ENCODE results near the gene PACRG. TPM values are rescaled to one million over a fixed set of nuclear protein-coding genes. Genes with fewer than 3 reads are reported as not detected.

Gene PACRG
- total and polyA plus RNA-seq, 4 donors: 0.47 to 3.8 (median 2.4) TPM

DNA sequence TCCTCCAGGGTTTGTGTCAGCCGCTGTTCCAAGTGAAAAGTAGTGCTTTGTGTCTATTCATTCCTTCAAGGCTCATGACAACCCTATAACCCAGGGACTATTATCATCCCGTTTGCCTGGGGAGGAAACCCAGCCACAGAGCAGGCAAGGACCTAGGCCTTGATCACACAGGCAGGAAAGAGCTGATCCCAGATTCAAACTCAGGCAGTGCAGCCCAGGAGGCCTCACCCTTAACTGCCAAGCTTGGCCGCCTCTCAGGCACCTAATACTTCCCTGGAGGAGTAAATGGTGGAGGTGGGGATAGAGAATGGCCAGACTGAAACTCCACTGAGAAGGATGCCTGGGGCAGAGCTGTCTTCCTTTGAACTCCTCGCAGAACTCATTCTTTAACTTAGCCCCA lies 471.6 kb downstream of the PACRG start:
- Histone ChIP-seq H3K9me3 (ENCODE audit: control insufficient read depth in 4 of 4, low read length in 3 of 4) (no peaks in the 10 kb centered on the region), H3K4me1 (ENCODE audit: control insufficient read depth in 4 of 4, insufficient read depth in 4 of 4, low read length in 3 of 4) (peaks cover 0 to 17% (median 11%) of the 10 kb centered on the region in 4 donors), H3K4me3 (ENCODE audit: low read depth in 1 of 3, low read length in 3 of 3) (no peak overlapping the region), H3K27ac (ENCODE audit: low read depth in 1 of 2, low read length in 2 of 2) (no peak overlapping the region), H3K27me3 (ENCODE audit: control insufficient read depth in 4 of 4, insufficient read depth in 4 of 4, low read length in 3 of 4) (no peaks in the 10 kb centered on the region), H3K36me3 (ENCODE audit: control insufficient read depth in 4 of 4, insufficient read depth in 3 of 4, low read depth in 1 of 4, low read length in 3 of 4) (no peaks in the 10 kb centered on the region), H3K9ac (ENCODE audit: low read depth in 1 of 2, low read length in 2 of 2) (no peak overlapping the region)
- DNase-seq (ENCODE audit: low spot score): no peak
- WGBS: 90% methylated on average over 4 of the region's 4 CpGs
- no peak for TF ChIP-seq FOXA1 (IDR thresholded peaks at IDR 0.05)
- TF ChIP-seq, protein P1, sequence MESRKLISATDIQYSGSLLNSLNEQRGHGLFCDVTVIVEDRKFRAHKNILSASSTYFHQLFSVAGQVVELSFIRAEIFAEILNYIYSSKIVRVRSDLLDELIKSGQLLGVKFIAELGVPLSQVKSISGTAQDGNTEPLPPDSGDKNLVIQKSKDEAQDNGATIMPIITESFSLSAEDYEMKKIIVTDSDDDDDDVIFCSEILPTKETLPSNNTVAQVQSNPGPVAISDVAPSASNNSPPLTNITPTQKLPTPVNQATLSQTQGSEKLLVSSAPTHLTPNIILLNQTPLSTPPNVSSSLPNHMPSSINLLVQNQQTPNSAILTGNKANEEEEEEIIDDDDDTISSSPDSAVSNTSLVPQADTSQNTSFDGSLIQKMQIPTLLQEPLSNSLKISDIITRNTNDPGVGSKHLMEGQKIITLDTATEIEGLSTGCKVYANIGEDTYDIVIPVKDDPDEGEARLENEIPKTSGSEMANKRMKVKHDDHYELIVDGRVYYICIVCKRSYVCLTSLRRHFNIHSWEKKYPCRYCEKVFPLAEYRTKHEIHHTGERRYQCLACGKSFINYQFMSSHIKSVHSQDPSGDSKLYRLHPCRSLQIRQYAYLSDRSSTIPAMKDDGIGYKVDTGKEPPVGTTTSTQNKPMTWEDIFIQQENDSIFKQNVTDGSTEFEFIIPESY (IDR thresholded peaks at IDR 0.05): no peak
- no peak for TF ChIP-seq JUND (IDR thresholded peaks at IDR 0.05)
- TF ChIP-seq, protein P2, sequence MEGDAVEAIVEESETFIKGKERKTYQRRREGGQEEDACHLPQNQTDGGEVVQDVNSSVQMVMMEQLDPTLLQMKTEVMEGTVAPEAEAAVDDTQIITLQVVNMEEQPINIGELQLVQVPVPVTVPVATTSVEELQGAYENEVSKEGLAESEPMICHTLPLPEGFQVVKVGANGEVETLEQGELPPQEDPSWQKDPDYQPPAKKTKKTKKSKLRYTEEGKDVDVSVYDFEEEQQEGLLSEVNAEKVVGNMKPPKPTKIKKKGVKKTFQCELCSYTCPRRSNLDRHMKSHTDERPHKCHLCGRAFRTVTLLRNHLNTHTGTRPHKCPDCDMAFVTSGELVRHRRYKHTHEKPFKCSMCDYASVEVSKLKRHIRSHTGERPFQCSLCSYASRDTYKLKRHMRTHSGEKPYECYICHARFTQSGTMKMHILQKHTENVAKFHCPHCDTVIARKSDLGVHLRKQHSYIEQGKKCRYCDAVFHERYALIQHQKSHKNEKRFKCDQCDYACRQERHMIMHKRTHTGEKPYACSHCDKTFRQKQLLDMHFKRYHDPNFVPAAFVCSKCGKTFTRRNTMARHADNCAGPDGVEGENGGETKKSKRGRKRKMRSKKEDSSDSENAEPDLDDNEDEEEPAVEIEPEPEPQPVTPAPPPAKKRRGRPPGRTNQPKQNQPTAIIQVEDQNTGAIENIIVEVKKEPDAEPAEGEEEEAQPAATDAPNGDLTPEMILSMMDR (IDR thresholded peaks at IDR 0.05; ENCODE audit: low read depth, low read length, missing input control): no peak
- TF ChIP-seq RAD21 (IDR thresholded peaks at IDR 0.05): no peak
- TF ChIP-seq FOXA2 (IDR thresholded peaks at IDR 0.05): no peak
- TF ChIP-seq, protein P3, sequence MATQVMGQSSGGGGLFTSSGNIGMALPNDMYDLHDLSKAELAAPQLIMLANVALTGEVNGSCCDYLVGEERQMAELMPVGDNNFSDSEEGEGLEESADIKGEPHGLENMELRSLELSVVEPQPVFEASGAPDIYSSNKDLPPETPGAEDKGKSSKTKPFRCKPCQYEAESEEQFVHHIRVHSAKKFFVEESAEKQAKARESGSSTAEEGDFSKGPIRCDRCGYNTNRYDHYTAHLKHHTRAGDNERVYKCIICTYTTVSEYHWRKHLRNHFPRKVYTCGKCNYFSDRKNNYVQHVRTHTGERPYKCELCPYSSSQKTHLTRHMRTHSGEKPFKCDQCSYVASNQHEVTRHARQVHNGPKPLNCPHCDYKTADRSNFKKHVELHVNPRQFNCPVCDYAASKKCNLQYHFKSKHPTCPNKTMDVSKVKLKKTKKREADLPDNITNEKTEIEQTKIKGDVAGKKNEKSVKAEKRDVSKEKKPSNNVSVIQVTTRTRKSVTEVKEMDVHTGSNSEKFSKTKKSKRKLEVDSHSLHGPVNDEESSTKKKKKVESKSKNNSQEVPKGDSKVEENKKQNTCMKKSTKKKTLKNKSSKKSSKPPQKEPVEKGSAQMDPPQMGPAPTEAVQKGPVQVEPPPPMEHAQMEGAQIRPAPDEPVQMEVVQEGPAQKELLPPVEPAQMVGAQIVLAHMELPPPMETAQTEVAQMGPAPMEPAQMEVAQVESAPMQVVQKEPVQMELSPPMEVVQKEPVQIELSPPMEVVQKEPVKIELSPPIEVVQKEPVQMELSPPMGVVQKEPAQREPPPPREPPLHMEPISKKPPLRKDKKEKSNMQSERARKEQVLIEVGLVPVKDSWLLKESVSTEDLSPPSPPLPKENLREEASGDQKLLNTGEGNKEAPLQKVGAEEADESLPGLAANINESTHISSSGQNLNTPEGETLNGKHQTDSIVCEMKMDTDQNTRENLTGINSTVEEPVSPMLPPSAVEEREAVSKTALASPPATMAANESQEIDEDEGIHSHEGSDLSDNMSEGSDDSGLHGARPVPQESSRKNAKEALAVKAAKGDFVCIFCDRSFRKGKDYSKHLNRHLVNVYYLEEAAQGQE (IDR thresholded peaks at IDR 0.05): no peak
- TF ChIP-seq NR2F2 (IDR thresholded peaks at IDR 0.05): no peak
- no peak for TF ChIP-seq GABPA (IDR thresholded peaks at IDR 0.05 in 1 of 2, conservative IDR thresholded peaks at IDR 0.05 in 1 of 2)

GRCh38 chr6:163200289-163200688 lies 472.5 kb downstream of the PACRG start:
- no peak overlapping the region for H3K9ac ChIP-seq (ENCODE audit: low read depth in 1 of 2, low read length in 2 of 2)
- no peaks in the 10 kb centered on the region for H3K36me3 ChIP-seq (ENCODE audit: control insufficient read depth in 4 of 4, insufficient read depth in 3 of 4, low read depth in 1 of 4, low read length in 3 of 4)
- no peak for TF ChIP-seq GABPA (IDR thresholded peaks at IDR 0.05 in 1 of 2, conservative IDR thresholded peaks at IDR 0.05 in 1 of 2)
- no peak for TF ChIP-seq EGR1 (IDR thresholded peaks at IDR 0.05; ENCODE audit: low read depth in 2 of 2)
- TF ChIP-seq, protein P1 (IDR thresholded peaks at IDR 0.05): no peak
- no peak for TF ChIP-seq SP1 (IDR thresholded peaks at IDR 0.05)
- TF ChIP-seq JUND (IDR thresholded peaks at IDR 0.05): no peak
- no peak for TF ChIP-seq FOXA1 (IDR thresholded peaks at IDR 0.05)
- no peak for TF ChIP-seq RXRA (IDR thresholded peaks at IDR 0.05)
- no peak for TF ChIP-seq HNF4A (conservative IDR thresholded peaks at IDR 0.05)
- TF ChIP-seq ATF3 (IDR thresholded peaks at IDR 0.05): no peak
- H3K9me3 ChIP-seq (ENCODE audit: control insufficient read depth in 4 of 4, low read length in 3 of 4): no peaks in the 10 kb centered on the region
- no peak overlapping the region for H3K27ac ChIP-seq (ENCODE audit: low read depth in 1 of 2, low read length in 2 of 2)
- H3K27me3 ChIP-seq (ENCODE audit: control insufficient read depth in 4 of 4, insufficient read depth in 4 of 4, low read length in 3 of 4): no peaks in the 10 kb centered on the region
- H3K4me1 ChIP-seq (ENCODE audit: control insufficient read depth in 4 of 4, insufficient read depth in 4 of 4, low read length in 3 of 4): peaks cover 0 to 17% (median 11%) of the 10 kb centered on the region in 4 donors
- H3K4me3 ChIP-seq (ENCODE audit: low read depth in 1 of 3, low read length in 3 of 3): no peak overlapping the region
- WGBS: 91% methylated on average over 11 of the region's 11 CpGs
- DNase-seq (ENCODE audit: low spot score): no peak
